ENCODE measurements around the gene SPDYC. TPM values are rescaled to one million over a fixed set of nuclear protein-coding genes. Genes with fewer than 3 reads are reported as not detected.

Gene SPDYC
- total RNA-seq, 1 experiment from 2014 or later, result 1.2 TPM

GRCh38 chr11:65160643-65161042 lies 9.4 kb upstream of the SPDYC start:
- CTCF ChIA-PET, result no interaction called here

GRCh38 chr11:65163684-65164083 lies 6.3 kb upstream of the SPDYC start:
- Histone ChIP-seq H3K9me3 (ENCODE audit: control insufficient read depth in 1 of 2, insufficient read depth in 1 of 2, low read depth in 1 of 2, low read length in 2 of 2) (no peaks in the 10 kb centered on the region), H3K27me3 (ENCODE audit: insufficient read depth, low read length) (no peaks in the 10 kb centered on the region), H3K4me3 (replicated peaks in 1 of 2; ENCODE audit: low read depth in 1 of 2, low read length in 2 of 2) (no peak overlapping the region), H3K4me2 (ENCODE audit: low read length) (no peak overlapping the region), H2AFZ (ENCODE audit: low read depth, low read length, poor library complexity, severe bottlenecking) (no peak overlapping the region), H3K9me2 (ENCODE audit: insufficient read depth) (no peaks in the 10 kb centered on the region), H3K79me2 (ENCODE audit: insufficient read depth, low read length) (no peaks in the 10 kb centered on the region), H3K36me3 (ENCODE audit: control insufficient read depth in 1 of 2, insufficient read depth in 2 of 2, low read length in 2 of 2) (no peaks in the 10 kb centered on the region), H4K20me1 (ENCODE audit: insufficient read depth) (no peaks in the 10 kb centered on the region), H3K9ac (ENCODE audit: low read length) (no peak overlapping the region), H3K4me1 (ENCODE audit: control insufficient read depth in 1 of 2, insufficient read depth in 2 of 2, low read length in 2 of 2) (no peaks in the 10 kb centered on the region; a peak in 1 of 4 replicates), H3K27ac (ENCODE audit: low read depth, low read length) (no peak overlapping the region)
- DNase-seq (ENCODE audit: low read depth, low spot score) (no peak), ATAC-seq (no peak)
- intact Hi-C loops (cut with micrococcal nuclease), result no loop called here
- BruUV-seq (replicated peaks), result no TSS peak
- POLR2A ChIA-PET, result no interaction called here
- RAD21 ChIA-PET (ENCODE audit: low non-redundant PET in 1 of 2, low total read pairs in 2 of 2, uncharacterized antibody in 2 of 2, unreplicated experiment in 2 of 2), result no interaction called here
- CTCF ChIA-PET, result no interaction called here
- TF ChIP-seq SRF (IDR thresholded peaks at IDR 0.05; ENCODE audit: low read depth) (no peak), ZBTB33 (IDR thresholded peaks at IDR 0.05; ENCODE audit: extremely low read depth, insufficient replicate concordance, low read length) (no peak), ELF1 (IDR thresholded peaks at IDR 0.05; ENCODE audit: borderline replicate concordance, low read depth) (no peak), EZH2phosphoT487 (IDR thresholded peaks at IDR 0.05; ENCODE audit: borderline replicate concordance) (no peak), ATF3 (IDR thresholded peaks at IDR 0.05) (no peak), ZNF274 (IDR thresholded peaks at IDR 0.05; ENCODE audit: low read depth, low read length) (no peak), SP1 (IDR thresholded peaks at IDR 0.05; ENCODE audit: low read depth) (no peak), POLR2AphosphoS5 (IDR thresholded peaks at IDR 0.05; ENCODE audit: low read depth, low read length) (no peak), RAD21 (IDR thresholded peaks at IDR 0.05; ENCODE audit: low read depth) (no peak), CEBPB (IDR thresholded peaks at IDR 0.05; ENCODE audit: low read depth) (no peak), TCF7L2 (IDR thresholded peaks at IDR 0.05; ENCODE audit: borderline replicate concordance, extremely low read depth, insufficient read depth, insufficient read length) (no peak), EGR1 (IDR thresholded peaks at IDR 0.05; ENCODE audit: low read depth) (no peak), CBX3 (IDR thresholded peaks at IDR 0.05; ENCODE audit: low read depth) (no peak), REST (IDR thresholded peaks at IDR 0.05; ENCODE audit: low read depth) (no peak)

More at GRCh38 chr11:65160643-65161042, 9.4 kb upstream of the SPDYC start:
- TF ChIP-seq POLR2A (IDR thresholded peaks at IDR 0.05; ENCODE audit: borderline replicate concordance, extremely low read depth, insufficient read depth, insufficient read length) (no peak), EZH2phosphoT487 (IDR thresholded peaks at IDR 0.05; ENCODE audit: borderline replicate concordance) (no peak), ELF1 (IDR thresholded peaks at IDR 0.05; ENCODE audit: borderline replicate concordance, low read depth) (no peak), ZFX (IDR thresholded peaks at IDR 0.05) (no peak), YY1 (IDR thresholded peaks at IDR 0.05; ENCODE audit: extremely low read depth, insufficient replicate concordance, low read depth, low read length) (no peak)
- H3K79me2 ChIP-seq (ENCODE audit: insufficient read depth, low read length), result no peaks in the 10 kb centered on the region
- no peak overlapping the region for H3K9ac ChIP-seq (ENCODE audit: low read length)
- no peaks in the 10 kb centered on the region for H3K27me3 ChIP-seq (ENCODE audit: insufficient read depth, low read length)
- no peak overlapping the region for H2AFZ ChIP-seq (ENCODE audit: low read depth, low read length, poor library complexity, severe bottlenecking)
- no peak overlapping the region for H3K4me2 ChIP-seq (ENCODE audit: low read length)
- DNase-seq (ENCODE audit: low read depth, low spot score) (no peak), ATAC-seq (no peak)
- no peaks in the 10 kb centered on the region for H3K36me3 ChIP-seq (ENCODE audit: control insufficient read depth in 1 of 2, insufficient read depth in 2 of 2, low read length in 2 of 2)
- H3K4me1 ChIP-seq (ENCODE audit: control insufficient read depth in 1 of 2, insufficient read depth in 2 of 2, low read length in 2 of 2), result no peaks in the 10 kb centered on the region
- intact Hi-C loops (cut with micrococcal nuclease), result no loop called here
- H3K9me3 ChIP-seq (ENCODE audit: control insufficient read depth in 1 of 2, insufficient read depth in 1 of 2, low read depth in 1 of 2, low read length in 2 of 2), result no peaks in the 10 kb centered on the region
- no TSS peak for BruUV-seq (replicated peaks)
- no peak overlapping the region for H3K4me3 ChIP-seq (replicated peaks in 1 of 2; ENCODE audit: low read depth in 1 of 2, low read length in 2 of 2)
- no peaks in the 10 kb centered on the region for H4K20me1 ChIP-seq (ENCODE audit: insufficient read depth)
- no peak overlapping the region for H3K27ac ChIP-seq (ENCODE audit: low read depth, low read length)
- H3K9me2 ChIP-seq (ENCODE audit: insufficient read depth), result no peaks in the 10 kb centered on the region
- ChIA-PET POLR2A (no interaction called here), RAD21 (ENCODE audit: low non-redundant PET in 1 of 2, low total read pairs in 2 of 2, uncharacterized antibody in 2 of 2, unreplicated experiment in 2 of 2) (no interaction called here)

All from HCT116 (cell line).